ENCODE measurements around the gene TSPAN9. TPM values are rescaled to one million over a fixed set of nuclear protein-coding genes. Genes with fewer than 3 reads are reported as not detected.

TSPAN9 gene
- total and polyA plus RNA-seq, 2 donors from 2014 or later = 62.4 to 81.6 TPM

GRCh38 chr12:3316776-3317480 is 239.7 kb downstream of the TSPAN9 start:
- no peak for TF ChIP-seq CTCF (IDR thresholded peaks at IDR 0.05; ENCODE audit: borderline replicate concordance, extremely low read depth, insufficient read depth)
- H3K27ac ChIP-seq (ENCODE audit: low read depth in 2 of 2, low read length in 2 of 2) = no peak overlapping the region
- intact Hi-C loops (cut with DNase I) = no loop called here
- H3K36me3 ChIP-seq (ENCODE audit: control insufficient read depth in 2 of 3, insufficient read depth in 3 of 3, low read length in 3 of 3) = no peaks in the 10 kb centered on the region
- H3K4me3 ChIP-seq (ENCODE audit: low read length in 3 of 3) = no peak overlapping the region
- no peak overlapping the region for H3K9ac ChIP-seq (ENCODE audit: low read length in 3 of 3)
- no peaks in the 10 kb centered on the region for H3K27me3 ChIP-seq (ENCODE audit: control insufficient read depth, insufficient read depth, low read length)
- DNase-seq (peak in 1 of 5 donors; percentile 39), FAIRE-seq (no peak)
- H3K4me1 ChIP-seq (ENCODE audit: control insufficient read depth in 2 of 3, insufficient read depth in 2 of 3, low read depth in 1 of 3, low read length in 3 of 3) = peaks cover 0 to 3% (median 0%) of the 10 kb centered on the region in 3 donors
- no peaks in the 10 kb centered on the region for H3K9me3 ChIP-seq (ENCODE audit: control insufficient read depth in 2 of 3, insufficient read depth in 1 of 3, low read length in 3 of 3)

- Histone ChIP-seq H3K27ac (ENCODE audit: low read depth in 2 of 2, low read length in 2 of 2) (no peak overlapping the region), H3K27me3 (ENCODE audit: control insufficient read depth, insufficient read depth, low read length) (no peaks in the 10 kb centered on the region), H3K4me3 (ENCODE audit: low read length in 3 of 3) (no peak overlapping the region), H3K4me1 (ENCODE audit: control insufficient read depth in 2 of 3, insufficient read depth in 2 of 3, low read depth in 1 of 3, low read length in 3 of 3) (peaks cover 0 to 3% (median 0%) of the 10 kb centered on the region in 3 donors), H3K9ac (ENCODE audit: low read length in 3 of 3) (no peak overlapping the region), H3K9me3 (ENCODE audit: control insufficient read depth in 2 of 3, insufficient read depth in 1 of 3, low read length in 3 of 3) (no peaks in the 10 kb centered on the region), H3K36me3 (ENCODE audit: control insufficient read depth in 2 of 3, insufficient read depth in 3 of 3, low read length in 3 of 3) (no peaks in the 10 kb centered on the region)
- intact Hi-C loops (cut with DNase I) = no loop called here
- FAIRE-seq (no peak), DNase-seq (peak in 1 of 5 donors; percentile 8)
- TF ChIP-seq CTCF (IDR thresholded peaks at IDR 0.05; ENCODE audit: borderline replicate concordance, extremely low read depth, insufficient read depth) = no peak
Observed at GRCh38 chr12:3317481-3317815, 240.3 kb downstream of the TSPAN9 start.

- FAIRE-seq = no peak
- no peak overlapping the region for H3K27ac ChIP-seq (ENCODE audit: low read depth in 2 of 2, low read length in 2 of 2)
- no peak overlapping the region for H3K4me3 ChIP-seq (ENCODE audit: low read length in 3 of 3)
- no peak overlapping the region for H3K9ac ChIP-seq (ENCODE audit: low read length in 3 of 3)
- intact Hi-C loops (cut with DNase I) = no loop called here
- no peaks in the 10 kb centered on the region for H3K27me3 ChIP-seq (ENCODE audit: control insufficient read depth, insufficient read depth, low read length)
- H3K9me3 ChIP-seq (ENCODE audit: control insufficient read depth in 2 of 3, insufficient read depth in 1 of 3, low read length in 3 of 3) = no peaks in the 10 kb centered on the region
- H3K4me1 ChIP-seq (ENCODE audit: control insufficient read depth in 2 of 3, insufficient read depth in 2 of 3, low read depth in 1 of 3, low read length in 3 of 3) = peaks cover 0 to 3% (median 0%) of the 10 kb centered on the region in 3 donors
- TF ChIP-seq CTCF (IDR thresholded peaks at IDR 0.05; ENCODE audit: borderline replicate concordance, extremely low read depth, insufficient read depth) = no peak
- peak in 1 of 5 donors; percentile 61 for DNase-seq
- H3K36me3 ChIP-seq (ENCODE audit: control insufficient read depth in 2 of 3, insufficient read depth in 3 of 3, low read length in 3 of 3) = no peaks in the 10 kb centered on the region
Observed at GRCh38 chr12:3317841-3318501, 240.8 kb downstream of the TSPAN9 start.
